Hepatocyte (in vitro differentiated cells): ENCODE measurements around the gene EPC1.

Experiments used
- CTCF ChIP-seq: fragments of 200-600 bp; sonication (generic); IDR thresholded peaks from 2 replicates; pipeline ENCODE4 v1.5.1; 2016; ENCODE audit warnings: antibody characterized with exemption, mild to moderate bottlenecking; ENCODE audit not compliant: poor library complexity
- EZH2 ChIP-seq: fragments of 200-600 bp; sonication (generic); IDR thresholded peaks from 2 replicates; pipeline ENCODE4 v1.6.1; 2016; ENCODE audit warnings: antibody characterized with exemption, mild to moderate bottlenecking, borderline replicate concordance
- EZH2phosphoT487 ChIP-seq: fragments of 200-600 bp; sonication (generic); IDR thresholded peaks from one replicate; pipeline ENCODE4 v1.6.1; 2018; ENCODE audit warnings: antibody characterized with exemption, mild to moderate bottlenecking, low read depth, moderate library complexity; ENCODE audit not compliant: unreplicated experiment, severe bottlenecking

GRCh38 chr10:32331606-32332005, 15.4 kb downstream of the EPC1 start:
- TF ChIP-seq CTCF = no peak
- TF ChIP-seq EZH2phosphoT487 = no peak
- no peak for TF ChIP-seq EZH2
